Activated CD8-positive, alpha-beta memory T cell treated with anti-CD3 and anti-CD28 coated beads, Interleukin-2, amount 50 U/mL, for 24 hours (primary cell): ENCODE measurements around the gene COA7.
A peak's percentile ranks its signal among the peaks of the same experiment; 100 is the strongest.
"Not testable (repeated sequence)": the region's sequence is repeated elsewhere in the genome, so short reads cannot be mapped to it uniquely, and the experiment has no call there.

Experiments
- DNase-seq: peaks from one replicate; pipeline ENCODE4 v3.0.0-alpha.2; 2020; ENCODE audit errors: extremely low read depth

Gene COA7

GRCh38 chr1:52706136-52706670, 8.1 kb upstream of the COA7 start:
- DNase-seq, result no peak

GRCh38 chr1:52702886-52703787, 5.0 kb upstream of the COA7 start:
- DNase-seq, result peak; percentile 59

GRCh38 chr1:52695627-52696026, 2.5 kb downstream of the COA7 start:
- DNase-seq, result no peak

GRCh38 chr1:52693843-52694242, 4.3 kb downstream of the COA7 start:
- DNase-seq, result no peak

- not testable (repeated sequence) for DNase-seq
Observed at GRCh38 chr1:52693351-52693750, 4.8 kb downstream of the COA7 start.

- DNase-seq, result no peak
Observed at GRCh38 chr1:52692697-52693096, 5.5 kb downstream of the COA7 start.

- no peak for DNase-seq
Observed at GRCh38 chr1:52691821-52692220, 6.3 kb downstream of the COA7 start.

GRCh38 chr1:52686830-52687229, 11.3 kb downstream of the COA7 start:
- no peak for DNase-seq

- DNase-seq, result peak; percentile 38
Observed at GRCh38 chr1:52686261-52686751, 11.8 kb downstream of the COA7 start.

GRCh38 chr1:52684545-52684944, 13.6 kb downstream of the COA7 start:
- DNase-seq, result no peak

GRCh38 chr1:52683367-52683940, 14.7 kb downstream of the COA7 start:
- DNase-seq, result no peak

GRCh38 chr1:52681136-52681535, 17.0 kb downstream of the COA7 start:
- DNase-seq, result no peak

GRCh38 chr1:52680353-52680752, 17.8 kb downstream of the COA7 start:
- DNase-seq, result no peak

- no peak for DNase-seq
Observed at GRCh38 chr1:52679498-52679897, 18.6 kb downstream of the COA7 start.

- DNase-seq, result no peak
Observed at GRCh38 chr1:52679048-52679447, 19.1 kb downstream of the COA7 start.

GRCh38 chr1:52677076-52677806, 20.9 kb downstream of the COA7 start:
- no peak for DNase-seq

GRCh38 chr1:52676249-52676903, 21.8 kb downstream of the COA7 start:
- DNase-seq, result no peak

- DNase-seq, result no peak
Observed at GRCh38 chr1:52674497-52675384, 23.4 kb downstream of the COA7 start.

GRCh38 chr1:52673513-52673912, 24.6 kb downstream of the COA7 start:
- DNase-seq, result no peak

GRCh38 chr1:52672946-52673345, 25.2 kb downstream of the COA7 start:
- DNase-seq, result no peak

- DNase-seq, result no peak
Observed at GRCh38 chr1:52670604-52671003, 27.5 kb downstream of the COA7 start.
